Left cardiac atrium (tissue), 4 donors: Measurements from ENCODE around the gene CFAP92. TPM values are rescaled to one million over a fixed set of nuclear protein-coding genes. Genes with fewer than 3 reads are reported as not detected.
"Not testable (repeated sequence)": the region's sequence is repeated elsewhere in the genome, so short reads cannot be mapped to it uniquely, and the experiment has no call there.

Source experiments
- ATAC-seq, 2 donors: fragments of 200-7000 bp; cut with Tn5 transposase; one replicate each; pipeline ENCODE4 v1.9.1; 2020; ENCODE audit warnings: mild to moderate bottlenecking in 2 of 2, moderate library complexity in 2 of 2
- DNase-seq: peaks from one replicate; pipeline ENCODE4 v3.0.0-alpha.2; 2020
- intact Hi-C, 2 donors: fragments of 100-400 bp; cut with DNase I; formaldehyde crosslinking; loops; one replicate each; pipeline versions ENCODE4 v1.14.1 to v1.15.1; 2022 to 2023
- total RNA-seq, 2 donors: library from RNA; stranded (reverse); fragmentation: NEBNext Ultra II Directional; extraction: Animal tissue kit (Norgen Biotek cat#: 25700); gene quantifications; one replicate each; pipeline ENCODE4 v1.2.1, GENCODE V29; 2021
- donor health status: DM: no; HTN: yes; CAD: no.
- donor health status: DM: no; HTN: yes; CAD: no; lungs with severe emphysema.
- donor health status: DM: yes; HTN: yes; CAD: no.
- donor health status: Dilated cardiomyopathy.

CFAP92 gene
- total RNA-seq, 2 donors from 2014 or later, result 0.29 to 0.73 TPM

GRCh38 chr3:128950223-128950938 lies 43.5 kb downstream of the CFAP92 start:
- no peak for DNase-seq
- intact Hi-C loops, result no loop called here
- peak in 1 of 2 donors; percentile 81 for ATAC-seq

- intact Hi-C loops, result no loop called here
- no peak for ATAC-seq
- DNase-seq, result no peak
Observed at GRCh38 chr3:128949158-128949557, 44.7 kb downstream of the CFAP92 start.

- DNase-seq (no peak), ATAC-seq (no peak)
- intact Hi-C loops, result no loop called here
Observed at GRCh38 chr3:128946411-128946810, 47.5 kb downstream of the CFAP92 start.

GRCh38 chr3:128945878-128946175 lies 48.0 kb downstream of the CFAP92 start:
- intact Hi-C loops, result no loop called here
- no peak for DNase-seq
- ATAC-seq, result no peak

- intact Hi-C loops, result no loop called here
- DNase-seq (no peak), ATAC-seq (peak in 1 of 2 donors; percentile 15)
Observed at GRCh38 chr3:128945041-128945877, 48.6 kb downstream of the CFAP92 start.

- intact Hi-C loops, result no loop called here
- ATAC-seq (no peak), DNase-seq (no peak)
Observed at GRCh38 chr3:128942161-128942952, 51.5 kb downstream of the CFAP92 start.

GRCh38 chr3:128940252-128940651 lies 53.6 kb downstream of the CFAP92 start:
- ATAC-seq, result no peak
- intact Hi-C loops, result no loop called here
- DNase-seq, result no peak

- ATAC-seq (no peak), DNase-seq (no peak)
- intact Hi-C loops, result no loop called here
Observed at GRCh38 chr3:128936341-128936740, 57.5 kb downstream of the CFAP92 start.

- no peak for DNase-seq
- ATAC-seq, result no peak
- intact Hi-C loops, result no loop called here
Observed at GRCh38 chr3:128935922-128936321, 58.0 kb downstream of the CFAP92 start.

GRCh38 chr3:128933922-128934253 lies 60.0 kb downstream of the CFAP92 start:
- DNase-seq, result no peak
- no peak for ATAC-seq
- intact Hi-C loops, result no loop called here

- no peak for DNase-seq
- intact Hi-C loops, result no loop called here
- no peak for ATAC-seq
Observed at GRCh38 chr3:128933213-128933921, 60.5 kb downstream of the CFAP92 start.

GRCh38 chr3:128932516-128933212 lies 61.2 kb downstream of the CFAP92 start:
- intact Hi-C loops, result no loop called here

GRCh38 chr3:128931046-128931445 lies 62.8 kb downstream of the CFAP92 start:
- ATAC-seq (no peak), DNase-seq (no peak)
- intact Hi-C loops, result no loop called here

More at GRCh38 chr3:128932516-128933212, 61.2 kb downstream of the CFAP92 start:
- ATAC-seq (no peak), DNase-seq (no peak)

GRCh38 chr3:128929364-128929763 lies 64.5 kb downstream of the CFAP92 start:
- DNase-seq (no peak), ATAC-seq (no peak)
- intact Hi-C loops, result no loop called here

GRCh38 chr3:128923986-128924385 lies 69.9 kb downstream of the CFAP92 start:
- DNase-seq, intact Hi-C loops, ATAC-seq: not testable (repeated sequence)

- intact Hi-C loops, result no loop called here
- ATAC-seq (no peak), DNase-seq (no peak)
Observed at GRCh38 chr3:128923576-128923975, 70.3 kb downstream of the CFAP92 start.

GRCh38 chr3:128922804-128923459 lies 70.9 kb downstream of the CFAP92 start:
- no peak for DNase-seq
- ATAC-seq, result no peak
- intact Hi-C loops, result no loop called here

- DNase-seq (no peak), ATAC-seq (no peak)
- intact Hi-C loops, result no loop called here
Observed at GRCh38 chr3:128919988-128920387, 73.9 kb downstream of the CFAP92 start.
